Activated naive CD4-positive, alpha-beta T cell (primary cell): ENCODE measurements around the gene MBD3L2B.

Experiments
- DNase-seq, 4 experiments: peaks; one replicate each; lab custom pipeline; 2025; lab: John Stamatoyannopoulos, UW

MBD3L2B gene

DNA sequence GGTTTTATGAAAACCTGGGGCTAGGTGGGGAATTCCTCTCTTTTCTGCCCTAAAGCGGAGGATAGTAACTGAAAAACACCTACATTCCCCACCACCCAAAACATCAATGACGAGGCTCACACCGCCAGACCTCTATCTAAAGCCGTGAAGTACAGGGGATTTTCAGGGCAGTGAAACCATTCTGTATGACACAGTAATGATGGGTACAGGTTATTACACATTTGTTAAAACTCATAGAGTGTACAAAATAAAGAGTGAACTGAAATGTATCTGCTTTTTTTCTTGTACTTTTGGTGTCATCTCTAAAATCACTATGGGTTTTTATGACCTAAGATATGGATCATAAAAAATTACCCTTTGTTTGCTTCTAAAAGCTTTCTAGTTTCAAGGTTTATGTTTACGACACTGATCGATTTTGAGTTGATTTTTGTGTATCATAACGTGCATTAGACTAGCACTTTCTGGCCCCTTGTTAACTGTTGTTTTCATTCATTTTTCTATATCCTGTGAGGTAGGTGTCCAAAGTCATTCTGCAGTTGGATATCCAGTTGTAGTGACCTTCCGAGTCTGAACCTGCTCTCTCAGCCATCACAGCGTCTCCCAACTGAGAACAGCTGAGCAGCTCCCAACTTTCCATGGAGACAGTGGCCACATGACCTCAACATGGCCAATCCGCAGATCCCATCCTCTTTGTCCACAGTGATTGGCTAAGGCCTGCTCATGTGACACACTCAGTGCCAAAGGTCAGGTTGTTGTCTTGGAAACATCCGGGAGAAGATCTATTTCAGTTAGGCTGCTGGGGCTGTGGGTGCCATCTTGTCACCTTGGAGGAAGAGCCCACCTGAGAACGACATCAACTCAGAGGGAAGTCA, 10.3 kb downstream of the MBD3L2B start:
- no peak for DNase-seq

DNA sequence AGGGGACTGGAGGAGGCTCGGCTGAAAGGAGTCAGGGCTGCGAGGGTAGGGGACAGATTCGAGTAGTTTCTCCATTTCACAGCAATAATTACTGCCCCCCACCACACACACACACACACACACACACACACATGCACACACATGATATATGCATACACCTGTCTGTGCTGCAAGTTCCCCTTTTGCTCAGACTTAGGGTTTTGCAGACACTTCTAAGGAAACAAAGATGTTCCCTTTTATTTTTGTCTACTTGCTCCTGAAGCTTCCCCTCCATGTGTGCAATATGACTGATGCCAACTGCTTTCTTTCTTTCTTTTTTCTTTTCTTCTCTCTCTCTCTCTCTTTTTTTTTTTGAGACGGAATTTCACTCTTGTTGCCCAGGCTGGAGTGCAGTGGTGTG, 13.4 kb downstream of the MBD3L2B start:
- DNase-seq, result no peak

DNA sequence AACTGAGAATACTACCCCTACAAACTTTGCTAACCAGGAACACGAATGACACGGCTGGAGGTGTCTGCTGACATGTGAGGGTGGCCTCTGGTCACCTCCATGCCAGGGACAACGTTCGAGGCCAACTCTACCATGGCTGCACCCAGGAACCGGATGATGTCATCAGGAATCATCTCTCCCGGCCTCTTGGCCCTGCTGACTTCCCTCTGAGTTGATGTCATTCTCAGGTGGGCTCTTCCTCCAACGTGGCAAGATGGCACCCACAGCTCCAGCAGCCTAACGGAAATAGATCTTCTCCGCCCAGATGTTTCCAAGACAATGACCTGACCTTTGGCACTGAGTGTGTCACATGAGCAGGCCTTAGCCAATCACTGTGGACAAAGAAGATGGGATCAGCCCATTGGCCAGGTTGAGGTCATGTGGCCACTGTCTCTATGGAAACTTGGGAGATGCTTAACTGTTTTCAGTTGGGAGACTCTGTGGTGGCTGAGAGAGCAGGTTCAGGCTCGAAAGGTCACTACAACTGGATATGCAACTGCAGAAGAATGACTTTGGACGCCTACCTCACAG, 15.0 kb downstream of the MBD3L2B start:
- DNase-seq, result no peak

DNA sequence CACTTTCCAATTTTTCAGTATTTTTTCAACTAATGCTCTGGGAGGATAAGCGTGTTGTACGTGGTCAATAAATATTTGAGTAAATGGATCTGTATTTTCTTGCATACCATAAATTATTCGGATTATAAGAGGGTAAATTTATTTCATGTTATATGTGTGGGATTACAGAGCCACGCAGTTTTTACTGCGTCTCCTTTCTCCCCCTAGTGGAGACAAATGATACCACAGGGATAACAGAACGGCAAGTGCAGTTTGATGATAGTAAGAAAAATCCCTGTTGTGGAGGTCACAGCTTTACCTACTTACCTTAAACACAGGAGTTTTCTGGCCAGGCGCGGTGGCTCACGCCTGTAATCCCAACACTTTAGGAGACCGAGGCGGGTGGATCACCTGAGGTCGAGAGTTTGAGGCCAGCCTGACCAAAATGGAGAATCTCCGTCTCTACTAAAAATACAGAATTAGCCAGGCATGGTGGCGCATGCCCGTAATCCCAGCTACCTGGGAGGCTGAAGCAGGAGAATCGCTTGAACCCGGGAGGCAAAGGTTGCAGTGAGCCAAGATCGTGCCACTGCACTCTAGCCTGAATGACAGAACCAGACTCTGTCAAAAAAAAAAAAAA, 16.8 kb downstream of the MBD3L2B start:
- DNase-seq, result no peak

DNA sequence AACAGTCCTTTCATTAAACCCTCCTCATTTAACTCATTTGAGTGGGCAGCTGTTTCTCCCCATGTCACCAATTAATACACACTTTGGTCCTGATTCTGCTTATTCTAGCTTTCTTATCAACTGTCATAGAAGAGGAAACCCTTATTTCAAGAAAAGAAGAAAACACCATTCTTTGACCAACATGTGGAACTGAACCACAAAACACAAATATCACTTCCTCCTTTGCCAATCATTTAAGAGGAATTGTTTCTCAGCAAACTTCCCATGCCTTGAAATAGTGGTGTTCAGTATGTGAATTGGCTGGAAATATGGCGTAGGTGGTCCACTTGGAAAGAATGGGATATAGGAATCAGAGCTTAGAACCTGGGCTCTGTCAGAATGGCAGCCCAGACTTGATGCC, 20.4 kb downstream of the MBD3L2B start:
- no peak for DNase-seq

DNA sequence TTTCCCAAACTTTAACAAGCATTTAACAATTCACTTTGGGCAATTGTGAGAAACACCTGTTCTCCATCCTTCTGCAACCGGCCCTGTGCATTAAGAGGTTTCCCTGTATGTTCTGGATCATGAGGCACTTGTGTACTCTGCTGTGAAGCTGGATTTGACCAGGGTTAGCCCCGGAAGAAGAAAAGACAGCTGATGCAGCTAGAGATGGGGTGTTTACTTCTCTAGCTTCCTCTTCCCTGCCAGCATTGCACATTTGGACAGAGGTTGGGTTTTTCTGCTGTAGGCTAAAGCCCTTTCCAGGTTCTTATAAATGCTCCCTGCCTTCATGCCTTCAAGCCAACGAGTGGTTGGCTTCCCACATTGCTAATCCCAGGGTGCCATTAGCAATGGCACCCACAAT, 20.9 kb downstream of the MBD3L2B start:
- DNase-seq, result no peak

DNA sequence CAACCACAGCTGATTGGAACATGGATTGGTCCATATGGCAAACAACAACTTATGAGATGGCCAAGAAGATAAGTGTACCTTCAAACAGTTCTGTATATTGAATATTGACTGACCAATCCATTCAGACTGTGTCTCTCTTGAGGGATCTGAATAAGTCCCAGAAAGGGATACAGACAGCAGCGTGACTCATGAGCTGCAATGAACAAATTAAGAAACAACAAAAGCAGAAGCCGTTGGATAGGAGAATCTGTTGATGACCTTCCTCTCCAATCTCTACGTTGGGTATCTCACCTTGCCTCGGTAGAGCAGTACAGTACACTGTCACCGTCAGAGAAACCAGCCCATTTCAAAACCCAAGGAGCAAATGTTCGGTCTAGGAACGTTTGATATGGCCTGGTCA, 21.3 kb downstream of the MBD3L2B start:
- DNase-seq, result no peak

DNA sequence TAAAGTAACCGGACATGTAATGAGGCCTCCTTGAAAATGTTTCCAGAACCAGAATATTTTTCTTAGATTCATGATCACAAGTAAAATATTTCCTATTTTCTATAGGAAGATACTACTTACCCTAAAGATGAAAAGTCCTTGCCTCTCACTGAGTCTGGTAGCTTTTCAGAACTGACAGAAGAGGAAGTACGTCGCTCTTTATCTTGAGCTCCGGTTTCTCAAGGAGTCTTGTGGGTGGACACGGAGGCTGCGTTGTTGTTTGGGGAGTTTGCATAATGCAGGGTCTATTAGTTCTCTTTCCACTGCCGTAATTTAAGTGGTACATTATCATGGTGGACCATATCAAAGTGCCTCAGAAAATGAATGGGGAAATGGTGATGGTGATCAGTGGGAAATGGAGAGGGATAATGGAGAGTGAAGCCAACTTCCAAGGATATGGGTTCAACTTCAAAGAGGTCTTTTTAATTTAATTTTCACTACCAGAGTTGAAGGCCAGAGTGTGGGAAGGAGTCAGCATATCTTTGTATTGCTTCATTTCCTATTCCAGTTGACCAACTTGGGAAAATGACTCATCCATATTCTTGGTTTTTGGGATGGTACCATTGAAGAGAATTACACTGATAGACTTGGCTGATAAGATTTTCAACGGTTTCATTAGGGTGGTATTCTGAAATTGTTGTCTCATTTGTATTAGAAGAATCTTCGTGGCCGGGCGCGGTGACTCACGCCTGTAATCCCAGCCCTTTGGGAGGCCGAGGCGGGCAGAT, 23.4 kb downstream of the MBD3L2B start:
- no peak for DNase-seq

DNA sequence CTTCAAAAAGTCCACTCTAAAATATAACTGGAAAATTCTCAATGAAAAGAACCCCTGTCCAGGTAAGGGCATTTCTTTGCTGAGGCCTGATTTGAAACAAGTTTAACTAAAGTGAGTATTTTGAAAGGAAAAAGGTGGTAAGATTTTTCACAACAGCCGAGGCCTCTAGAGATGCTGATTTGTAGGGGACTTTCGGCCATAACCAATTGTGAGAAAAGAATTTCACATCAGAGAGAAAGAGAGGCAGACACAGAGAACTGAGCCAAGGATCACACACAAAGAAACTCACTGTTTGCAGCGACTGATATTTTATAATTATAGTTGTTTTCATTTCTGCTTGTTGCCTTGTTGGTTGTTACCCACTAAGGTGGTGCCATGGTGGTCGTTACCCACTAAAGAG, 24.4 kb downstream of the MBD3L2B start:
- DNase-seq, result no peak

DNA sequence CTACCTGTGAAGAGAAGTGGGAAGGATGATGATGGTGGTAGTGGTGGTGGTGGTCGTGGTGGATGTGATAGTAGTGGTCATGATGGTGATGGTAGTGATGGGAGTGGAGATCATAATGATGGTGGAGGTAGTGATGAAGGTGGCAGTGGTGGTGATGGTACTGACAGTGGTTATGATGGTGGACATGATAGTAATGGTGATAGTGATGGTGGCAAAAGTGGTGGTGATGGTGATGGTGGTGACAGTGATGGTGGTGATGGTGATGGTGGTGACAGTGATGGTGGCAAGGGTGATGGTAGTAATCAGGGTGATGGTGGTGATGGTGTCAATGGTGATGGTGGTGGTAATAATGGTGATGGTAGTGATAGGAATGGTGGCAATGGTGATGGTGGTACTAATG, 26.2 kb downstream of the MBD3L2B start:
- DNase-seq, result no peak

DNA sequence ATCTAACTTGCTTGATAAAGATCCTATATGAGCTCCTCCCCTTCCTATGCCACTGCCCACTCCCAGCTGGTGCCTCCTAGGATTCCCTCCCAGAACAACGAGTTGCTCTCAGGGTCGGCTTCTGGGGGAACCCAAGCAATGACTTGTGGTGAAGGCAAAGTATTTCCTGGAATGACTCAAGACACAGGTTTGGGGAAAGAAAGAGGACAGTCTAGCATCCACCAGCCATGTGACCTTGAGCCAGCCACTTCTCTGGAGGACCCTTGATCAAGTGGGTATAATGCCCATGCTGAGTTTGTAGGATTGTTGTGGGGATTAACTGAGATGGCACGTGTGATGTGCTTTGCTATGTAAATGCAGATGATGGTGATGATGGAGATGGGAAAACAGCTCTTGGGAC, 33.0 kb downstream of the MBD3L2B start:
- no peak for DNase-seq

DNA sequence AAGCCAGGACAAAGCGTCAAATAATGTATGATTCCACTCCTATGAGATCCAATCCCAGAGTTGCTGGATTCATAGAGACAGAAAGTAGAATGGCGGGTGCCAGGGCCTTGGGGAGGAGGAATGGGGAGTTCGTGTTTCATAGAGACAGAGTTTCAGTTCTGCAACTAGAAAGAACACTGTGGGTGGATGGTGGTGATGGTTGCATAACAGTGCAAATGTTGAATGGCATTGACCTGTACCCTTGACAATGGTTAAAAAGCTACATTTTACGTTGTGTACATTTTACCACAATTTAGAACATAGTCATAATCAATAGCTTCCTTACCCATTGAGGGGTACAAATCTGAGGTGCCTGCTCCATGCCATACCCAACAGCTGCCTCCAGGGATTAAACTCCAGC, 33.4 kb downstream of the MBD3L2B start:
- no peak for DNase-seq

DNA sequence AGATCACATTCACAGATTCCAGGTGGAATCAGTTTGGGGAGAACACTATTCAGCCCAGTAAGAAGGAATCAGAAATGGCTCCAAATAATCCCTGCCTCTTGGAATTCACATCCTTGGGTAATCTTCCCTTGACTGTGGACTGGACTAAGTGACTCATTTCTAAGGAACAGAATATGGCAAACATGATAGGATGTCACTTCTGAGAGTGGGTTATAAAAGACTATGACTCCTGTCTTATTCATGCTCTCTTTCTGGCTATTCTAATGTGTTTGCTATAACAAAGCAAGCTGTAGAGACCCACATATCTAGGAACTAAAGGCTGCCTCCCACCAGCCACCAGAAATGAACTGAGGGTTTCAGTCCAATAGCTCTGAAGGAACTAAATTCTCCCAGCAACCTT, 37.8 kb downstream of the MBD3L2B start:
- no peak for DNase-seq

DNA sequence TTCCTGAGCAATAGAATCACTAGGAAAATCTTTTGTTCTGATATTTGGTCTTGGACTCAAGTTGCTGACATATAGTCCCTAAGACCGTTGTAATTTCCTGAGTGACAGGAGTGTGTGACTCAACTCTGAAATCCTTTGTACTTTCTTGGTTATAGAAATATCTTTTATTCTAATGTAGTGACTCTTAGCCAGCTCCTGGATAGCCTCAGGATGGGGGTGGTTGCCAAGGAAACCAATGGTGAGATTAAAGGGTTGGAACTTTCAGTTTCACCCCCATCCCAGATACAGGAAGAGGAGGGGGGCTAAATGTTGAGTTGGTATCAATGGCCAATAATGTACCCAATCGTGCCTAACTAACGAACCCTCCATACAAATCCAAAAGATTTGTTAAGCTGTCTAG, 41.8 kb downstream of the MBD3L2B start:
- DNase-seq, result no peak

DNA sequence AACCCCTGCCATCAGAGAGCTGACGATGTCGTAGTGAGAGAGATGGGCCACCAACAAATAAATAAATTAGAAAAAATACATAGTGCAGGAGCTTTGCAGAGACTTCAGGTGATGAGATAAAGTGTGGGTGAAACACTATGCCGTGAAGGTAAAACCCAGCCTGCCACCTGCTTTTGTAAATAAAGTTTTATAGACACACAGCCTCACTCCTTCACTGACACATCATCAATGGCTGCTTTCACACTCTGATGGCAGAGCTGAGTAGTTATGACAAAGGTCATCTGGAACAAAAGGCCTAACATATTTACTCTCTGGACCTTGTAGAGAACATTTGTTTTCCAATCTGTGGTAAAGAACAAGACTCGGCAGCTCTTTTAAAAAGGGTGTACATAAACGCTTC, 45.0 kb downstream of the MBD3L2B start:
- DNase-seq, result no peak

DNA sequence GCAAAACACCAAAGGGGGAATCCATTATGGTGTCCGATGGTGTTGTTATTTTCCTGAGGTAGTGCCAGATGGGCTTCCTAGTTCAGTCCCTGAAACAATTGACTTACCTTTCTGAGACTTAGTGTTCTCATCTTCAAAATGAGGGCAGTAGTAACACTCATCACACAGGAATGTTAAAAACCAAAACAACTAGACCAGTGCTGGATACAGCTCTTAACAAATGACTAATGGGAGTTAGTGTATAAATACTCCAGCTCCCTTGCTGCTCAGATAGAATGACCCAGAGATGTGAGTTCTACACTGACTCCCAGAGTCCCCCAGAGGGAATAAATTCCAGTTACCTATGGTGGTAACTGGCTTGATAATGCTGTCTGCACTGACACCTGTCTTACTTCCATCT, 49.9 kb downstream of the MBD3L2B start:
- no peak for DNase-seq

DNA sequence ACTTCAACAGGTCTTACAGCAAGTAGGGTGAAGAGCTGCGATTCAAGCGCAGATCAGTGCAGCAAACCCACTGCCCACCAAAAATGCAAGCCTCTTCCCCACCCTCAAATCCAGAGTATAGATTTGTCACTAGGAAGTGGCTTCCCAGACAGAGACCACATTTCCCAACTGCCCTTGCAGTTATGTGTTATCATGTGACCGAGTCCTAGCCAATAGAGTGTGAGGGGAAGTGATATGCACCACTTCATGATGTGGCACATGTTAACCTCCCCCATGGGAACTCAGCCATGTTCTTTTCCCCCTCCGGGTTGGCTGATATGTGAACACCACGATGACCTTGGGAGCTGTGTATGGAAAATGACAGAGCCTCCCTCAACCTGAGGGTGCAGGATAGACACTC, 50.8 kb downstream of the MBD3L2B start:
- DNase-seq, result no peak

DNA sequence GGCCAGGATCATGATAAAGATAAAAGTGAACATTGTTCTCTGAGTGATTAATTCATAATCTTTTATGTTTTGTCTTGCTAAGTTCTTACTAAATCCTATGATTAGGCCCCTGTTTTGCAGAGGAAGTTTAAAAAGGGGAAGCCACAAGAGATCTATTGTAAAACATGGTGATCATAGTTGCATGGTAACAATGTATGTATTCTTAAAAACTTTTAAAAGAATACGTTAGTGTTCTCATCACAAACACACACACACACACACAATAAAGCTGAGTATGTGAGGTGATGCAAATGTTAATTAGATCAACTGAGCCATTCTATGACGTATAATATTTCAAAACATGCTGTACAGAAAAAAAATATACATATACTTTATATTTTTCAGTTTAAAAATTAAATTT, 51.2 kb downstream of the MBD3L2B start:
- no peak for DNase-seq

DNA sequence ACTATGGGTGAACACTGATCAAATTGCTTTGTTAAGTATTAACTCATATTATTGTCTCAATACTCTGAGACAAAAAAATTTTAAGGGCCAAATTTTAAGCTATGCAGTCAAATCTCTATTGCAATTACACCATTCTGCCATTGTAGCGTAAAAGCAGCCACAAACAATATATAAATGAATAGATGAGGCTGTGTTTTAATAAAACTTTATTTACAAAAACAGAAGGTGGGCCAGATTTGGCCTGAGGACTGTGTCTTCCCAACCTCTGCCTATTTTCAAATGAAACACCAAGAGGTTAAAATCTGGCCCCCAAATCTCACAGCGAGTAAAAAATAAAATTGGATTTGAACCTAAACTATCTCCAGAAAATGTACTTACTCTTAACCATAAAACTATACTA, 51.7 kb downstream of the MBD3L2B start:
- DNase-seq, result no peak
